ENCODE results near the gene LYVE1. TPM values are rescaled to one million over a fixed set of nuclear protein-coding genes. Genes with fewer than 3 reads are reported as not detected.

The LYVE1 gene, protein sequence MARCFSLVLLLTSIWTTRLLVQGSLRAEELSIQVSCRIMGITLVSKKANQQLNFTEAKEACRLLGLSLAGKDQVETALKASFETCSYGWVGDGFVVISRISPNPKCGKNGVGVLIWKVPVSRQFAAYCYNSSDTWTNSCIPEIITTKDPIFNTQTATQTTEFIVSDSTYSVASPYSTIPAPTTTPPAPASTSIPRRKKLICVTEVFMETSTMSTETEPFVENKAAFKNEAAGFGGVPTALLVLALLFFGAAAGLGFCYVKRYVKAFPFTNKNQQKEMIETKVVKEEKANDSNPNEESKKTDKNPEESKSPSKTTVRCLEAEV
- 100 to 1,000 TPM; 106 to 359 (median 275) TPM for total RNA-seq

- TF ChIP-seq, protein P1, sequence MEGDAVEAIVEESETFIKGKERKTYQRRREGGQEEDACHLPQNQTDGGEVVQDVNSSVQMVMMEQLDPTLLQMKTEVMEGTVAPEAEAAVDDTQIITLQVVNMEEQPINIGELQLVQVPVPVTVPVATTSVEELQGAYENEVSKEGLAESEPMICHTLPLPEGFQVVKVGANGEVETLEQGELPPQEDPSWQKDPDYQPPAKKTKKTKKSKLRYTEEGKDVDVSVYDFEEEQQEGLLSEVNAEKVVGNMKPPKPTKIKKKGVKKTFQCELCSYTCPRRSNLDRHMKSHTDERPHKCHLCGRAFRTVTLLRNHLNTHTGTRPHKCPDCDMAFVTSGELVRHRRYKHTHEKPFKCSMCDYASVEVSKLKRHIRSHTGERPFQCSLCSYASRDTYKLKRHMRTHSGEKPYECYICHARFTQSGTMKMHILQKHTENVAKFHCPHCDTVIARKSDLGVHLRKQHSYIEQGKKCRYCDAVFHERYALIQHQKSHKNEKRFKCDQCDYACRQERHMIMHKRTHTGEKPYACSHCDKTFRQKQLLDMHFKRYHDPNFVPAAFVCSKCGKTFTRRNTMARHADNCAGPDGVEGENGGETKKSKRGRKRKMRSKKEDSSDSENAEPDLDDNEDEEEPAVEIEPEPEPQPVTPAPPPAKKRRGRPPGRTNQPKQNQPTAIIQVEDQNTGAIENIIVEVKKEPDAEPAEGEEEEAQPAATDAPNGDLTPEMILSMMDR (IDR thresholded peaks at IDR 0.05) = no peak
- DNase-seq (ENCODE audit: low spot score) (no peak), ATAC-seq (ENCODE audit: low FRiP score) (peak; percentile 47)
These were observed at the start of gene LYVE1 for GRCh38 chr11:10568486-10568941. TSS of gene LYVE1 (minus strand) at chr11:10568665. CDS start at chr11:10568532, 133 bp downstream.

GRCh38 chr11:10617551-10617950 is 49.1 kb upstream of the LYVE1 start:
- ATAC-seq (ENCODE audit: low FRiP score) (no peak), DNase-seq (ENCODE audit: low spot score) (no peak)
- TF ChIP-seq, protein P1 (IDR thresholded peaks at IDR 0.05) = no peak

DNA sequence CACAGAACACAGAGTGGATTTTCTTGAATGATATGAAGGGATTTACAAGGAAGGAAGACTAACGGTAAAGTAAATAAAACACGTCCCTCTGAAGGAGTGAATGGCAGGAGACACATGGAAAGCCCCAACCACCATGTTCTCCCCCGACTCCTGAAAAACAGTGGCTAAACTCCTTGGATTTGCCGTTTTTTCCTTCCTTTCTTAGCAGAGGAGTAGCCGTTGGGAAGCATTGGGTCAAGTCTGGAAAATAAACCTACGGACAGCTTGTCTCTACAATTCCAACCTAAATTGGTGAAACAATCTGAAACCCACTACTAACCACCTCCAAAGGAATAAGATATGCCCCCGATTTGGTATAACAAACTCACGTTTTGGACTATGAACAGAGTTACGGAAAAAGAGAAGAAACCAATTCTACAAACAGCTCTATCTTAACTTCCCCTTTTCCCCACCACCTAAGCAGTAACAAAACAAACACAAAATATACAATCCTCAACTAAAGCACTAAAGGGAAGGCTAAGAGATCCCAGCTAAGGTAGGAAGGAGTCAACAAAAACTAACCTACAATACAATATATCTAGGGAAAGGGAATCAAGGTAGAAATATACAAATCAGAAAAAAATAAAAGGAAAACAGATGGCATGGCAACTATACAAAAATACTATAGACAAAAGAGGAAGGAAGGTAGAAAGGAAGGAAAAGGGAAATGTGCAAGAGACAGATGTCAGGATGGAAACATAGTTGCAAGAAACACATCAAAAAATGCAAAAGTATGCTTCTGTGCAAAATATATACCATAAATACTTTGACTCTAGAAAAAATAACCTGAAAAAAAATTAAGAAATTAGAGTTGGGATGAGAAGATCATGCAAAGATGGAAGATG is 43.8 kb upstream of the LYVE1 start:
- ATAC-seq (ENCODE audit: low FRiP score) (no peak), DNase-seq (ENCODE audit: low spot score) (no peak)
- TF ChIP-seq, protein P1 (IDR thresholded peaks at IDR 0.05) = no peak

- no peak for ATAC-seq (ENCODE audit: low FRiP score)
- no peak for DNase-seq (ENCODE audit: low spot score)
- TF ChIP-seq, protein P1 (IDR thresholded peaks at IDR 0.05) = no peak
These were observed 41.2 kb upstream of the LYVE1 start for GRCh38 chr11:10609636-10610035.

DNA sequence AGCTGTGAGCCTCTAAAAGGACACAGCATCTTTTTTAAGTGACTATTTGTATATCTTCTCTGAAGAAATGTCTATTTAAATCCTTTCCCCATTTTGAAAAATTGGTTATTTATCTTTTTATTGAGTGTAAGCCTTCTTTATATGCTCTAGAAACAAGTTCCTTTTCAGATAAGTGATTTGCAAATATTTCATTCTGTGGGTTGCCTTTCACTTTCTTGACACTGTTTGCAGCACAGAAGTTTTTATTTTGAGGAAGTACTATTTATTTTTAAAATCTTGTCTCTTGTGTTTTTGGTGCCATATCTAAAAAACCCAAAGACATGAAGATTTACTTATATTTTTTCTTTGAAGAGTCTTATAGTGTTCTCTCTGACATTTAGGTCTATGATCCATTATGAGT is 40.1 kb upstream of the LYVE1 start:
- ATAC-seq (ENCODE audit: low FRiP score) (no peak), DNase-seq (ENCODE audit: low spot score) (no peak)
- TF ChIP-seq, protein P1 (IDR thresholded peaks at IDR 0.05) = no peak

- TF ChIP-seq, protein P1 (IDR thresholded peaks at IDR 0.05) = no peak
- DNase-seq (ENCODE audit: low spot score) (no peak), ATAC-seq (ENCODE audit: low FRiP score) (no peak)
These were observed 39.1 kb upstream of the LYVE1 start for GRCh38 chr11:10607462-10608132.
